IPS-18a (cell line): Measurements from ENCODE around the gene RASGRF1.

Experiments
- H3K27ac ChIP-seq: one replicate; pipeline ENCODE4 v1.5.1; 2013; ENCODE audit warnings: low read length
- H3K27me3 ChIP-seq: one replicate; pipeline ENCODE4 v1.6.1; 2013; ENCODE audit warnings: mild to moderate bottlenecking, low read length; ENCODE audit not compliant: control insufficient read depth, insufficient read depth
- H3K36me3 ChIP-seq: one replicate; pipeline ENCODE4 v1.6.1; 2013; ENCODE audit warnings: low read depth, low read length; ENCODE audit not compliant: control insufficient read depth
- H3K4me1 ChIP-seq: one replicate; pipeline ENCODE4 v1.6.1; 2013; ENCODE audit warnings: low read depth, low read length; ENCODE audit not compliant: control insufficient read depth
- H3K4me3 ChIP-seq: one replicate; pipeline ENCODE4 v1.5.1; 2013; ENCODE audit warnings: low read length
- H3K9ac ChIP-seq: one replicate; pipeline ENCODE4 v1.6.1; 2013; ENCODE audit warnings: mild to moderate bottlenecking, low read length, moderate library complexity
- H3K9me3 ChIP-seq: one replicate; pipeline ENCODE4 v1.6.1; 2013; ENCODE audit warnings: low read depth, low read length; ENCODE audit not compliant: control insufficient read depth

Gene RASGRF1

DNA sequence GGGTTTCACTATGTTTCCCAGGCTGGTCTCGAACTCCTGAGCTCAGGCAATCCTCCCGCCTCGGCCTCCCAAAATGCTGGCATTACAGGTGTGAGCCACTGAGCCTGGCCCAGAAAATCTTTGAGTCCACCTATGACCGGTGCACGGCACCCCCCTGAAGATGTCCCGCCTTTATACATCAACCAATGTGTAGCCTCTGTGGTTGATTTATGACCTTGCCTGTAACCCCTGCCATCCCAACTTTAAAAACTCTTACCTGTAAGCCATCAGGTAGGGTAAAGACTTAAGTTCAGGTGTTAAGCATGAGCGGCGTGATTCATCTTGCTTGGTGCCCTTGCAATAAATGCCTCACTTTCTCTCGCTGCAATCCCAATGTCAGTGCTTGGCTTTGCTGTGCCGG lies 131.2 kb downstream of the RASGRF1 start:
- Histone ChIP-seq H3K36me3 (no peaks in the 10 kb centered on the region), H3K4me3 (no peak overlapping the region), H3K9me3 (no peaks in the 10 kb centered on the region), H3K27me3 (no peaks in the 10 kb centered on the region), H3K27ac (no peak overlapping the region), H3K4me1 (peaks cover 4% of the 10 kb centered on the region), H3K9ac (no peak overlapping the region)

GRCh38 chr15:78957416-78958093 lies 133.0 kb downstream of the RASGRF1 start:
- no peaks in the 10 kb centered on the region for H3K27me3 ChIP-seq
- H3K4me3 ChIP-seq, result no peak overlapping the region
- H3K36me3 ChIP-seq, result no peaks in the 10 kb centered on the region
- no peaks in the 10 kb centered on the region for H3K9me3 ChIP-seq
- no peak overlapping the region for H3K9ac ChIP-seq
- peaks cover 4% of the 10 kb centered on the region for H3K4me1 ChIP-seq
- no peak overlapping the region for H3K27ac ChIP-seq

- no peaks in the 10 kb centered on the region for H3K27me3 ChIP-seq
- no peak overlapping the region for H3K9ac ChIP-seq
- no peaks in the 10 kb centered on the region for H3K36me3 ChIP-seq
- no peak overlapping the region for H3K27ac ChIP-seq
- H3K9me3 ChIP-seq, result no peaks in the 10 kb centered on the region
- H3K4me3 ChIP-seq, result no peak overlapping the region
- peaks cover 4% of the 10 kb centered on the region for H3K4me1 ChIP-seq
Observed at GRCh38 chr15:78956937-78957336, 133.6 kb downstream of the RASGRF1 start.

- Histone ChIP-seq H3K9ac (no peak overlapping the region), H3K27ac (no peak overlapping the region), H3K4me1 (peaks cover 4% of the 10 kb centered on the region), H3K4me3 (no peak overlapping the region), H3K36me3 (no peaks in the 10 kb centered on the region), H3K9me3 (no peaks in the 10 kb centered on the region), H3K27me3 (no peaks in the 10 kb centered on the region)
Observed at GRCh38 chr15:78955355-78955754, 135.2 kb downstream of the RASGRF1 start.

- H3K4me3 ChIP-seq, result no peak overlapping the region
- H3K9ac ChIP-seq, result no peak overlapping the region
- H3K9me3 ChIP-seq, result no peaks in the 10 kb centered on the region
- H3K27ac ChIP-seq, result no peak overlapping the region
- H3K36me3 ChIP-seq, result no peaks in the 10 kb centered on the region
- peaks cover 3% of the 10 kb centered on the region for H3K4me1 ChIP-seq
- no peaks in the 10 kb centered on the region for H3K27me3 ChIP-seq
Observed at GRCh38 chr15:78951841-78952238, 138.7 kb downstream of the RASGRF1 start.

DNA sequence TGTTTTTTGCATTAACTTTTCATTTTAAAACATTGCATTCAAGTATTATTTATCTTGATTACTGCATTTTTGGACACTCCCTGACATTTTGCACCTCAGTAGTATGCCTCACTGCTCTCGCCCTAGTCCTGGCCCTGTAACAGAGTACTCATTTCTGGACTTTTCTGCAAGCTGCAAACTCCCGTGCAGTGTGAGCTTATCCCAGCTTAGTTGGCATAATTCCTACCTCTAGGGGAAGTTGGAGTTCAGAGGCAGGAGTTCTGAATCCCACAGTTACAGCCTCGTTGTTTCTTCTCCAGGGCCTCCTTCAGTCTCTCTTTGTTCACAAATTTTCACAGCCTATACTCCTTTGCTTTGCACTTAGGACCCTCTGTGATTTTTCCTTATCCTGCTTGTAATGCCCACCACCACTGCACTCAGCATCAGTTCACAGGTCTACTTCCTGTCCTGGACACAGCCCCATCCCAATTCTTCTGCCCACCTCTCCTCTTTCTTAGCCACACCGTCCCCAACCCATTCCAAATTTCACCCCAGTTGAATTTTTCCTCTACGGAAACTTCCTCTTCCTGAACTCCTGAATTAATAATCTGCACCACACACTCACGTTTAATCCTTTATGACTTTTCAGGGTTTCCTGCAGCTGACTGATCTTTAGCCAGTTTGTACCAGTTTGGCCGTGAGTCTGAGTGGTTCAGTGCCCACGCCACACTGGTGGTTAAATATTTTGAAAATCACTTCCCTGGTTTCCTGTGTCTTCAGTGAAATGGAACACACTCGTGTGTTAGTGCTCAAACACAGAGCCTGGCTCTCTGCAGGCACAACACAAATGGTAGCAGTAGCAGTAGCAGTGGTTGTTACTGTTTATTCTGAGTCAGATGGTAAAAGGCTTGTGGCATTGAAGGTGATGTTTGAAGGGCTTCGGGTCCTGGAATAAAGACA lies 139.4 kb downstream of the RASGRF1 start:
- Histone ChIP-seq H3K9ac (no peak overlapping the region), H3K9me3 (no peaks in the 10 kb centered on the region), H3K36me3 (no peaks in the 10 kb centered on the region), H3K4me1 (no peaks in the 10 kb centered on the region), H3K4me3 (no peak overlapping the region), H3K27me3 (peaks cover 6% of the 10 kb centered on the region), H3K27ac (no peak overlapping the region)

GRCh38 chr15:78950343-78950742 lies 140.2 kb downstream of the RASGRF1 start:
- Histone ChIP-seq H3K4me1 (no peaks in the 10 kb centered on the region), H3K36me3 (no peaks in the 10 kb centered on the region), H3K9me3 (no peaks in the 10 kb centered on the region), H3K27ac (no peak overlapping the region), H3K9ac (no peak overlapping the region), H3K27me3 (peaks cover 7% of the 10 kb centered on the region), H3K4me3 (no peak overlapping the region)

DNA sequence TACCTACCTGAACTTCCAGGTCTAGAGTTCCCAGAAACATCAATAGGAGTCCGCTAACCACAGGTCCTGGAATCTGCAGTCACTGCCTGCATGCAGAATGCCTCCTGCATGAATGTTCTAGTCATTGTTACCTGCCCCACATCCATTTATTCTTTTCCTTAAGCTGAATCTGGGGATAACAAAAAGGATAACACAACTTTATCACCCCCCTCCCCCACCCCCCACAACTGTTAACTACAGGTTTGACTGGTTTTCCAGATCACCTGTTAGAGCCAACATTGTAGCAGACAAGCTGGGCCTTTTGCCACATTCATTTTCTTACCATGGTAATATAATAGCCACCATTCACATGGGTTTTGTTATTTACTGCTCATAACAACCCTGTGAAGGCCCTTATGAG lies 141.1 kb downstream of the RASGRF1 start:
- Histone ChIP-seq H3K9me3 (no peaks in the 10 kb centered on the region), H3K27ac (no peak overlapping the region), H3K4me3 (no peak overlapping the region), H3K27me3 (peaks cover 11% of the 10 kb centered on the region), H3K4me1 (no peaks in the 10 kb centered on the region), H3K36me3 (no peaks in the 10 kb centered on the region), H3K9ac (no peak overlapping the region)

- Histone ChIP-seq H3K9ac (no peak overlapping the region), H3K36me3 (no peaks in the 10 kb centered on the region), H3K4me3 (no peak overlapping the region), H3K27me3 (peaks cover 30% of the 10 kb centered on the region), H3K9me3 (no peaks in the 10 kb centered on the region), H3K4me1 (no peaks in the 10 kb centered on the region), H3K27ac (no peak overlapping the region)
Observed at GRCh38 chr15:78947506-78947905, 143.1 kb downstream of the RASGRF1 start.

- Histone ChIP-seq H3K27me3 (peaks cover 30% of the 10 kb centered on the region), H3K4me3 (no peak overlapping the region), H3K9me3 (no peaks in the 10 kb centered on the region), H3K27ac (no peak overlapping the region), H3K4me1 (no peaks in the 10 kb centered on the region), H3K9ac (no peak overlapping the region), H3K36me3 (no peaks in the 10 kb centered on the region)
Observed at GRCh38 chr15:78946493-78946892, 144.1 kb downstream of the RASGRF1 start.

GRCh38 chr15:78944669-78945407 lies 145.7 kb downstream of the RASGRF1 start, which contains the start of gene CTSH:
Gene CTSH, minus strand, starts transcription at chr15:78945046. Its CDS starts 65 bp downstream, at chr15:78944981.
- Histone ChIP-seq H3K4me1 (no peaks in the 10 kb centered on the region), H3K9ac (peak within 1 kb of the TSS; percentile 22), H3K27ac (no peak within 1 kb of the TSS), H3K27me3 (peaks cover 30% of the 10 kb centered on the region), H3K36me3 (no peaks in the 10 kb centered on the region), H3K9me3 (no peaks in the 10 kb centered on the region), H3K4me3 (peak within 1 kb of the TSS; percentile 69)
